K562 (cell line): ENCODE data around the gene VGLL1. TPM values are rescaled to one million over a fixed set of nuclear protein-coding genes. Genes with fewer than 3 reads are reported as not detected.

Source experiments
- E2F1 ChIP-seq: sonication (generic); formaldehyde crosslinking; IDR thresholded peaks from 2 replicates; pipeline ENCODE4 v1.8.1; 2023; ENCODE audit warnings: mild to moderate bottlenecking, missing genetic modification reagents, moderate library complexity
- ESRRA ChIP-seq: fragments of 450-650 bp; IDR thresholded peaks from 2 replicates; pipeline ENCODE4 v1.6.1; 2014; ENCODE audit warnings: low read depth, mild to moderate bottlenecking, moderate library complexity, borderline replicate concordance
- ETV1 ChIP-seq: fragments of 450-650 bp; conservative IDR thresholded peaks from 2 replicates; pipeline ENCODE4 v1.6.1; 2016; ENCODE audit warnings: missing genetic modification characterization, control low read depth, low read depth, missing compliant biosample characterization
- EZH2 ChIP-seq: IDR thresholded peaks from 2 replicates; pipeline ENCODE4 v1.6.1; 2012; ENCODE audit warnings: low read depth, mild to moderate bottlenecking, inconsistent platforms, low read length, borderline replicate concordance
- FOXA3 ChIP-seq, 2 experiments: fragments of 450-650 bp in 1 of 2; sonication (generic) in 1 of 2; formaldehyde crosslinking; IDR thresholded peaks in 1 of 2; conservative IDR thresholded peaks in 1 of 2; 2 replicates each; pipeline versions ENCODE4 v1.4.0 to v1.8.0; 2020 to 2022; ENCODE audit warnings: mild to moderate bottlenecking in 2 of 2, missing genetic modification reagents in 1 of 2
- HDAC2 ChIP-seq: fragments of 450-650 bp; IDR thresholded peaks from 2 replicates; pipeline ENCODE4 v1.6.1; 2016; ENCODE audit warnings: mild to moderate bottlenecking
- HEY1 ChIP-seq: fragments of 250-450 bp; sonication (Bioruptor Pico); IDR thresholded peaks from 2 replicates; pipeline ENCODE4 v1.5.0; 2020; ENCODE audit warnings: mild to moderate bottlenecking, moderate library complexity, borderline replicate concordance
- HMGN3 ChIP-seq: IDR thresholded peaks from 2 replicates; pipeline ENCODE4 v1.6.1; 2011; ENCODE audit warnings: borderline replicate concordance, low read depth, mild to moderate bottlenecking, mixed read lengths, low read length; ENCODE audit not compliant: insufficient read length; ENCODE audit errors: extremely low read depth
- NBN ChIP-seq: fragments of 450-650 bp; IDR thresholded peaks from 2 replicates; pipeline ENCODE4 v1.6.1; 2016; ENCODE audit warnings: low read depth, mild to moderate bottlenecking
- PHF8 ChIP-seq: fragments of 200-600 bp; sonication (generic); IDR thresholded peaks from 2 replicates; pipeline ENCODE4 v1.6.1; 2012; ENCODE audit warnings: mixed run types, mild to moderate bottlenecking, inconsistent platforms, low read length, moderate library complexity, borderline replicate concordance
- RERE ChIP-seq: sonication (generic); formaldehyde crosslinking; IDR thresholded peaks from 2 replicates; pipeline ENCODE4 v1.8.0; 2023; ENCODE audit warnings: missing genetic modification reagents, mild to moderate bottlenecking, borderline replicate concordance
- SRSF9 ChIP-seq: fragments of 200-400 bp; formaldehyde crosslinking; IDR thresholded peaks from 2 replicates; pipeline ENCODE4 v1.6.1; 2017; ENCODE audit warnings: low read depth, low read length, borderline replicate concordance
- TCF7L2 ChIP-seq: fragments of 150-350 bp; IDR thresholded peaks from 2 replicates; pipeline ENCODE4 v1.6.1; 2016; ENCODE audit warnings: low read depth, mild to moderate bottlenecking, low read length, moderate library complexity
- VEZF1 ChIP-seq: fragments of 200-800 bp; sonication (Bioruptor generic); IDR thresholded peaks from 2 replicates; pipeline ENCODE4 v1.6.1; 2017; ENCODE audit warnings: missing genetic modification characterization, missing compliant biosample characterization
- ZBTB5 ChIP-seq: fragments of 450-650 bp; IDR thresholded peaks from 2 replicates; pipeline ENCODE4 v1.6.1; 2017; ENCODE audit warnings: antibody characterized with exemption
- ZNF584 ChIP-seq: fragments of 200-800 bp; sonication (Bioruptor generic); IDR thresholded peaks from 2 replicates; pipeline ENCODE4 v1.6.1; 2016; ENCODE audit warnings: low read depth, mild to moderate bottlenecking, missing genetic modification characterization, missing compliant biosample characterization
- polyA plus RNA-seq, 8 experiments: library from polyadenylated mRNA; depleted of rRNA in 4 of 8; stranded (reverse) in 5 of 8; unstranded in 3 of 8; fragments of >200 nt; fragmentation: Nextera tagmentation in 2 of 8; fragmentation: Illumina TruSeq in 1 of 8; extraction: Ambion mirVana in 2 of 8; extraction: Trizol in 1 of 8; gene quantifications; 2 replicates each; pipeline versions ENCODE4 v1.2.1 to v1.2.3, GENCODE V29; 2011 to 2014; ENCODE audit warnings: inconsistent platforms in 1 of 8, missing spikeins in 1 of 8
- total RNA-seq, 7 experiments: library from RNA; depleted of rRNA in 6 of 7; stranded (reverse); fragments of >200 nt in 6 of 7; fragmentation: Illumina TruSeq in 2 of 7; extraction: Trizol in 2 of 7; gene quantifications; 2 replicates each; pipeline versions ENCODE4 v1.2.1 to v1.2.3, GENCODE V29; 2011 to 2021; ENCODE audit warnings: low replicate concordance in 1 of 7

The VGLL1 gene
- total and polyA plus RNA-seq, 9 of the 15 experiments (the other 6 are each of a cell fraction or from before 2014, with no cell fraction given): not detected

- TF ChIP-seq RERE (CRISPR knock-in tag): no peak
- TF ChIP-seq ESRRA: no peak
- peak; percentile 97 for TF ChIP-seq VEZF1 (CRISPR knock-in tag)
- peak; percentile 70 for TF ChIP-seq PHF8
- TF ChIP-seq SRSF9: no peak
- no peak for TF ChIP-seq EZH2
- TF ChIP-seq E2F1 (CRISPR knock-in tag): no peak
- TF ChIP-seq ETV1 (tag): 0 out of 2 replicates have a peak, but pooled peaks have one; percentile 50
- TF ChIP-seq HMGN3: peak; percentile 18
- no peak for TF ChIP-seq ZNF584 (CRISPR knock-in tag)
- no peak for TF ChIP-seq ZBTB5
- 0 out of 2 replicates have a peak, but pooled peaks have one; percentile 7 for TF ChIP-seq NBN
- 0 out of 2 replicates have a peak, but pooled peaks have one; percentile 20 for TF ChIP-seq HDAC2
- no peak for TF ChIP-seq HEY1 (CRISPR knock-in tag)
- no peak for TF ChIP-seq FOXA3 (CRISPR knock-in tag; conservative IDR thresholded peaks at IDR 0.05 in 1 of 2, IDR thresholded peaks at IDR 0.05 in 1 of 2)
- no peak for TF ChIP-seq TCF7L2
Observed at GRCh38 chrX:136496764-136497555, 35.1 kb upstream of the VGLL1 start (continued).
